HFF-Myc (cell line): Measurements from ENCODE around the gene KLHL22.
"Not testable (repeated sequence)": the region's sequence is repeated elsewhere in the genome, so short reads cannot be mapped to it uniquely, and the experiment has no call there.

Experiments
- DNase-seq: peaks from one replicate; pipeline ENCODE4 v3.0.0-alpha.2; 2011; ENCODE audit warnings: low read depth; ENCODE audit errors: extremely low read depth
- H3K4me3 ChIP-seq: replicated peaks from 2 replicates; pipeline ENCODE4 v1.5.1; 2011; ENCODE audit warnings: low read depth, mild to moderate bottlenecking, control low read depth, low read length
- TF ChIP-seq, protein P1 (sequence below): IDR thresholded peaks from 2 replicates; pipeline ENCODE4 v1.5.1; 2012; ENCODE audit warnings: mild to moderate bottlenecking, low read depth, low read length, control low read depth; ENCODE audit errors: missing control alignments

The KLHL22 gene

DNA sequence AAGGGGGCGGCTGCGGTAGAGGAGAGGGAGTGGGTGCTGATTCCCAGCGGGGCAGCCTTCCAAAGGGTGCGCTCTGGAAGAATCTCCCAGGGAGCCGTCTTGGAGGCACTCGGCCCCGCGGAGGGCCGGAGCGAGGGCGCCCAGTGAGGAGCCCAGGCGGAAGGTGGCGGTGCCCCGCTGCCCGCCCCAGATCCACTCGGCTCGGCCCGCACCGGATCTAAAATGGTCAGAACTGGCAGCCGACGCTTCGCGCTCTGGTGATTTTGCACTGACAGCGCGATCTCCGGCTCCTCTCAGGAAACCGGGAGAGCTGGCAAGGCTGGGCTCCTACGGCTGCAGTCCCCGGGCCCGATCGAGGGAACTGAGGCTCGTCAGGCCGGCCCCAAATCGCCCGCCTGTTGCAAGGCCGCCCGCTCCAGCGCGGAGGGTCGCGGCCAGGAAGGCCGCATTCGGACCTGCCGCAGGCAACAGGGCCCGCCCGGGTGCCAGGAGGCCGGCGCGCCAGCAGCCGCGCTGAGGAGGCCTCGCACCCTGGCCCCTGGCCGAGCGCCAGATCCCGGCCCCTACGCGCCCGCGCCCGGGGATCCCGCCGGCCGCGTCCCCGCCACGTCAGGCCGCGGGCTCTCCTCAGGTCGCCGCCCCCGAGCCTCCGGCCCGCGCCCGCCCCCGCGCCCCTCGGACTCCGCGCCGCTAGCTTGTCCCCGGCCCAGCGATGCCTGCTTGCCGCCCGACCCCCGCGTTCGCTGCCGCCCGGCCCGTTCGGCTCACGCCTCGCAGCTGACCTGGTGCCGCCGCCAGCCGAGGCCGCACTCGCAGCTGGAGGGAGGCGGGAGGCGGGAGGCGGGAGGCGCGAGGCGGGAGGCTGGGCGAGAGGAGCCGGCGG lies at the start of gene KLHL22:
TSS of gene KLHL22 (minus strand) at position 818 of the 883 bp plus-strand sequence. CDS start 6,584 bp downstream, outside the sequence.
- H3K4me3 ChIP-seq = peak within 1 kb of the TSS; percentile 62
- TF ChIP-seq, protein P1, sequence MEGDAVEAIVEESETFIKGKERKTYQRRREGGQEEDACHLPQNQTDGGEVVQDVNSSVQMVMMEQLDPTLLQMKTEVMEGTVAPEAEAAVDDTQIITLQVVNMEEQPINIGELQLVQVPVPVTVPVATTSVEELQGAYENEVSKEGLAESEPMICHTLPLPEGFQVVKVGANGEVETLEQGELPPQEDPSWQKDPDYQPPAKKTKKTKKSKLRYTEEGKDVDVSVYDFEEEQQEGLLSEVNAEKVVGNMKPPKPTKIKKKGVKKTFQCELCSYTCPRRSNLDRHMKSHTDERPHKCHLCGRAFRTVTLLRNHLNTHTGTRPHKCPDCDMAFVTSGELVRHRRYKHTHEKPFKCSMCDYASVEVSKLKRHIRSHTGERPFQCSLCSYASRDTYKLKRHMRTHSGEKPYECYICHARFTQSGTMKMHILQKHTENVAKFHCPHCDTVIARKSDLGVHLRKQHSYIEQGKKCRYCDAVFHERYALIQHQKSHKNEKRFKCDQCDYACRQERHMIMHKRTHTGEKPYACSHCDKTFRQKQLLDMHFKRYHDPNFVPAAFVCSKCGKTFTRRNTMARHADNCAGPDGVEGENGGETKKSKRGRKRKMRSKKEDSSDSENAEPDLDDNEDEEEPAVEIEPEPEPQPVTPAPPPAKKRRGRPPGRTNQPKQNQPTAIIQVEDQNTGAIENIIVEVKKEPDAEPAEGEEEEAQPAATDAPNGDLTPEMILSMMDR = no peak
- DNase-seq = no peak

DNA sequence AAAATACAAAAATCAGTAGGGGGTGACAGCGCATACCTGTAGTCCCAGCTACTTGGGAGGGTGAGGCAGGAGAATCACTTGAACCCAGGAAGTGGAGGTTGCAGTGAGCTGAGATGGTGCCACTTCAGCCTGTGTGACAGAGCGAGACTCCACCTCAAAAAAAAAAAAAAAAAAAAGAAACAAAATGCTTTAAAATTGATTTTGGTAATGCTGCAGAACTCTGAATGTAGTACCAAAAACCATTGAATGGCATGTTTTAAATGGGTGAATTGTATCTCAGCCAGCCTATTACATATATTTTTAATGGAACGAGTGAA lies 49.7 kb upstream of the KLHL22 start:
- not testable (repeated sequence) for H3K4me3 ChIP-seq, DNase-seq

- TF ChIP-seq, protein P1 = no peak
- no peak overlapping the region for H3K4me3 ChIP-seq
- DNase-seq = no peak
Measured at GRCh38 chr22:20542736-20543135, 47.1 kb upstream of the KLHL22 start.

GRCh38 chr22:20542055-20542454 lies 46.5 kb upstream of the KLHL22 start:
- DNase-seq = no peak
- TF ChIP-seq, protein P1 = no peak
- no peak overlapping the region for H3K4me3 ChIP-seq

DNA sequence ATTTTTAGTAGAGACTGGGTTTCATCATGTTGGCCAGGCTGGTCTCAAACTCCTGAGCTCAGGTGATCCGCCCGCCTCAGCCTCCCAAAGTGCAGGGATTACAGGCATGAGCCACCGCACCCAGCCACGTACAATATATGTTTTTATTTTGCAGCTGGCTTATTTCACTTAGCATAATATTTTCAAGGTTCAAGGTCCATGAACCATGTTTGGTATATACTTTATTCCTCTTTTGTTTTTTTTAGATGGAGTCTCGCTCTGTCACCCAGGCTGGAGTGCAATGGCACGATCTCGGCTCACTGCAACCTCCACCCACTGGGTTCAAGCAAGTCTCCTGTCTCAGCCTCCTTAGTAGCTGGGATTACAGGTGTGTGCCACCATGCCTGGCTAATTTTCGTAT lies 43.3 kb upstream of the KLHL22 start:
- H3K4me3 ChIP-seq, DNase-seq: not testable (repeated sequence)

DNA sequence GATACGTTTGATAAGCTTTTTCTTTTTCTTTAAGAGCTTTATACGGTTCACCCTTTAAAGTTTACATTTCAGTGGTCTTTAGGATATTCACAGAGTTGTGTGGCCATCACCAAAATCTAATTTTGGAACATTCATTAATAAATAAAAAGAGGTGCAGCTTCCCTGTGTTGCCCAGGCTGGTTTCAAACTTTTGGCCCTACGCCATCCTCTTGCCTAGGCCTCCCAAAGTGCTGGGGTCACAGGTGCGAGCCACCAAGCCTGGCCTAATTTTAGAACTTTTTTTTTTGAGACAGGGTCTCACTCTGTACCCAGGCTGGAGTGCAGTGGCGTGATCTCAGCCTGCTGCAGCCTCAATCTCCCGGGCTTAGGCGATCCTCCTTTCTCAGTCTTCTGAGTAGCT lies 42.4 kb upstream of the KLHL22 start:
- no peak for DNase-seq

GRCh38 chr22:20537325-20537756 lies 41.7 kb upstream of the KLHL22 start:
- no peak for DNase-seq
- no peak overlapping the region for H3K4me3 ChIP-seq
- TF ChIP-seq, protein P1 = no peak

More for the DNA sequence above, 42.4 kb upstream of the KLHL22 start:
- H3K4me3 ChIP-seq = no peak overlapping the region
- TF ChIP-seq, protein P1 = no peak
